Neural progenitor cell (in vitro differentiated cells): ENCODE data around the gene ZCWPW2.

ENCODE experiments used
- CTCF ChIP-seq: fragments of 200-600 bp; sonication (generic); IDR thresholded peaks from 2 replicates; pipeline ENCODE4 v1.5.1; 2017; ENCODE audit warnings: antibody characterized with exemption, mild to moderate bottlenecking
- EZH2 ChIP-seq: fragments of 200-600 bp; sonication (generic); IDR thresholded peaks from 2 replicates; pipeline ENCODE4 v1.6.1; 2017; ENCODE audit warnings: antibody characterized with exemption, mild to moderate bottlenecking, moderate library complexity

- TF ChIP-seq CTCF (no peak), EZH2 (no peak)
Measured at GRCh38 chr3:28544831-28545230, 196.3 kb downstream of the ZCWPW2 start.
